C4-2B (cell line): ENCODE measurements around the gene GAS2L2.
A peak's percentile ranks its signal among the peaks of the same experiment; 100 is the strongest.

Experiments used
- H3K27ac ChIP-seq: fragments of 450-650 bp; 2 replicates; pipeline ENCODE4 v1.5.1; 2017
- ZFX ChIP-seq: fragments of 450-650 bp; IDR thresholded peaks from 2 replicates; pipeline ENCODE4 v1.6.1; 2017
- TF ChIP-seq, protein P1 (sequence below): fragments of 450-650 bp; conservative IDR thresholded peaks from 2 replicates; pipeline ENCODE4 v1.5.1; 2017; ENCODE audit warnings: mild to moderate bottlenecking

Gene GAS2L2

DNA sequence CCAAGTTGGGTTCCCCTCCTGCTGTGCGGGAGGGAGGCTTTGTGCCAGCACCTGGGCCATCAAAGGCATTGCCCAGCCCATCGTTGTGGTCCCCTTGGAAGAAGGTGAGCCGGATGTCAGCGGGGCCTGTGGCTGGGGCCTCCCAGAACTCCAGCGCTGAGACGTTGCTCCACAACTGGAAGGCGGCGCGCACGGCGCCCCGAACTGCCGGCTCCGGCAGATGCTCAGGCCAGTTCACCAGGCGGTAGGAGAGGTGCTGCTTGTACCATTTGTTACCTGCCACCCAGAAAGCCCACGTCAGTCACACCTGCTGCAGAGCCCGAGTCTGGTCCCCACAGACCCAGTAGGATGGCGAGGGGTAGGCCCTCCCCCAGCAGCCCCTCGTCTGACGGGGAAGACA is 20.1 kb upstream of the GAS2L2 start:
- H3K27ac ChIP-seq = no peak overlapping the region
- TF ChIP-seq, protein P1, sequence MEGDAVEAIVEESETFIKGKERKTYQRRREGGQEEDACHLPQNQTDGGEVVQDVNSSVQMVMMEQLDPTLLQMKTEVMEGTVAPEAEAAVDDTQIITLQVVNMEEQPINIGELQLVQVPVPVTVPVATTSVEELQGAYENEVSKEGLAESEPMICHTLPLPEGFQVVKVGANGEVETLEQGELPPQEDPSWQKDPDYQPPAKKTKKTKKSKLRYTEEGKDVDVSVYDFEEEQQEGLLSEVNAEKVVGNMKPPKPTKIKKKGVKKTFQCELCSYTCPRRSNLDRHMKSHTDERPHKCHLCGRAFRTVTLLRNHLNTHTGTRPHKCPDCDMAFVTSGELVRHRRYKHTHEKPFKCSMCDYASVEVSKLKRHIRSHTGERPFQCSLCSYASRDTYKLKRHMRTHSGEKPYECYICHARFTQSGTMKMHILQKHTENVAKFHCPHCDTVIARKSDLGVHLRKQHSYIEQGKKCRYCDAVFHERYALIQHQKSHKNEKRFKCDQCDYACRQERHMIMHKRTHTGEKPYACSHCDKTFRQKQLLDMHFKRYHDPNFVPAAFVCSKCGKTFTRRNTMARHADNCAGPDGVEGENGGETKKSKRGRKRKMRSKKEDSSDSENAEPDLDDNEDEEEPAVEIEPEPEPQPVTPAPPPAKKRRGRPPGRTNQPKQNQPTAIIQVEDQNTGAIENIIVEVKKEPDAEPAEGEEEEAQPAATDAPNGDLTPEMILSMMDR = no peak

DNA sequence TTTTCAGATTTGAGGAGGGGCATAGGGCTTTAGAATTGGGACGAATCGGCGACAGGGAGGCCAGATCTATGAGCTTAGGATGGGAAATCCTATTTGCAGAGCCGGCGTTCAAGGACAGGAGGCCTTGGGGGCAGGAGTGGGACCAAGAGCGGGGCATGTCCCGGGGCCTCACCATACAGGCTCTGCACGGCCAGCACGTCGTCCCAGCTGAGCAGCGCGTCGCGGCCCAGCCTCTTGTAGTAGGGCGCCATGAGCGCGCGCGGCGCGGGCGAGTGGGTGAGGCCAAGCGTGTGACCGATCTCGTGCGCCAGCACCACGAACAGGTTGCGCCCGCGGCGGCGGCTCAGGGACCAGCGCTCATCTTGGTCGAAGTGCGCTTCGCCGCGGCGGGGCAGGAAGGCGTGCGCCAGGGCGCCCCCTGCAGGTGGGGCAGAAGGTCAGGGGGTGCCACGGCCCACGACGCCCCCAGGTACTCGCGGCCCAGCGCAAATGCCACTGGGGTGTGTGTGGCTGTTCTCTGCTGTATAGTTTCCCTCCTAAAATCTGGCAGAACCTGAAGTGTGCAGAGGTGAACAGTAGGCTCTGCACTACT is 17.0 kb upstream of the GAS2L2 start:
- TF ChIP-seq, protein P1 = no peak; the same call in 1 of the 2 replicates
- no peak for TF ChIP-seq ZFX
- no peak overlapping the region for H3K27ac ChIP-seq

DNA sequence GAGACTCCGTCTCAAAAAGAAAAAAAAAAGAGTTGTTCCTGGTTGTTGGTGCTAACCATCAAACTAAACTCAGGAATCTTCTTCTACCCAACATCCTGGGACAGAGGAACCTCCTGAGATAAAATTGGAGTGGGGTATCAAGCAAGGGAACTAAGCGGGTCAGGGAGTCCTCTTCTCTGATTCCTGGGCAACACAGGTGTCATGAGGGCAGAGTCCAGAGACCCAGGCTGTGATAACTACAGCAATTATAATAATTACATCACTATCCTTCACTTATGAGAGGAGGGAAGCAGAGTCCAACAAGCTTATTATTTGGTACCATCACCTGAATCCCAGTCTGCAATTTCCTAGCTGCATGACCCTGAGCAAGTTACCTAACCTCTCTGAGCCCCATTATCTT is 15.8 kb upstream of the GAS2L2 start:
- TF ChIP-seq ZFX = no peak
- TF ChIP-seq, protein P1 = no peak
- H3K27ac ChIP-seq = no peak overlapping the region

DNA sequence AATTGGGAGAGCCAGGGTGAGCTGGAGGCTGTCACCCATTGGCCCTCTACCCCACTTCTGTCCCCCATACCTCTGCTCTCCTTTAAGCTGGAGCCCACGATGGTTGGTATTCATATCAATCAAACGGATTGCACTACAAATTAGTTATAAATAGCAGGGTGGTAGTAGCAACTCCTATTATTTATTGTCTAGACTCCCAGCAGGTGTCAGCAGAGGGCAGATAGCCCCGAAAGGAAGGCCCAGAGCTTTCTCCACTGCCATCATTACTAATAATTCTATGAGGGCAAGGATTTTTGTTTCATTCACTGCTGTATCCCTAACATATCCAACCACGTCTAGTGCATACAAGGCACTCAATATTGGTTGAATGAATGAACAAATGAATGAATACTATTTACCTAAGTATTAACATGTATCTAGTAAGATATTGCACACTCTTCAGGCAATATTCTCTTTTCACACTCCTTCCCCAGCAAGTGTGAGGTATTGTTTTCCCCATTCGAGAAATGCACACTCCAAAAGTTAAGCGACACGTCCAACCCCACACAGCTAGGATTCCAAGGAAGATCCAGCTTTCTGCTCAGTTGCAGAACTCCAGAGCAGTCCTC is 14.0 kb upstream of the GAS2L2 start:
- H3K27ac ChIP-seq = no peak overlapping the region
- no peak for TF ChIP-seq ZFX
- TF ChIP-seq, protein P1 = peak; percentile 83

DNA sequence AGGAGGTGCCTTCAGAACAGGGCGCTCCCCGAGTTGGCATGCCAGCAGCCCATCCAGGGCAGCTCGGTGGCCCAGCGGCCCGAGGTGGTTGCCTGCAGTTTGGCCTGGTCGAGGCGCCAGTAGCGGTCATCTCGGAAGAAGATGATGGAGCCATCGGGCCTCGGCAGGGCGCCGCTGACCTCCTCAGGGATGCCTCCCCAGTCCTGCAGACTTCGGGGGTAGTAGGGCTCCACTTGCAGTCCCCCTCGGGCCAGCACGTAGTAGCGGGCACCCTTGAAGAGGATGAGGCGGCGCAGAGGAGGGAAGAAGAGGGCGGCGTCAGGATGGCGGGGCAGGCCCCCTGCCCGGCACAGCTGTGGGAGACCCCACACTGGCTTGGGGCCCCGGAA is 13.4 kb upstream of the GAS2L2 start:
- TF ChIP-seq, protein P1 = no peak
- no peak for TF ChIP-seq ZFX
- no peak overlapping the region for H3K27ac ChIP-seq

DNA sequence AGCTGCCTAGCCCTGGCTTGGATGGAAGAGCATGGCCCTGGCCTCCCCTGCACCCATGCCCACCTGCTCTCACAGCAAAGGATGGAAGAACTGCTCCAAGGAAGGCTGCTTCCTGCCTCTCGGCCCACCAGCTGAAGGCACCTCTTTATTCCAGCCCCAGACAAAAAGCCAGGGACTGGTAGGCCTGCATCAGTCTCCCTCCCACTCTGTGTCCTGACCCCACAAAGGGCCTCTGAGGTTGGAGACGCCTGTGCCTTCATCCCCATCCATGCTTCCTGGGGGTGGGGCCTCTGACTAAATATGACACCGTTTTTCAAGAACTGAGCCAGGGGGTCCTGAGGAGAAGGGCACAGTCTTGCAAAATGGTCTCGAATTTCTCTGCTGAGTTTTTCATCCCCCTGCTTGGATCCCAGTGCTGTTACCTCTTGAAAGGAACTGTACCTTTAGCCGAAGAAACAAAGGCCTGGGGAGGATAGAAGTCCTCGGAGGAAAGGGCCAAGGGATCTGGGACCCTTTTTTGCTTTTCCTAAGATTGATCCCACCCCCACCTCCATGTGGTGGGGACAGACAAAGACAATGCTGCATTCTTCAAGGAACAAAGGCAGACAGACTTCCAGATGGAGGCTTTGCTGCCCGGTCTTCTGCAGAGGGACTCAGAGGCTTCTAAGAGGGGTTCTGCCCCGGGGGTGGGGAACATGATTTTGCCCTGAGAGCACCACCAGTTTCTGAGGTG is 12.9 kb upstream of the GAS2L2 start:
- H3K27ac ChIP-seq = no peak overlapping the region
- TF ChIP-seq, protein P1 = no peak
- TF ChIP-seq ZFX = no peak

DNA sequence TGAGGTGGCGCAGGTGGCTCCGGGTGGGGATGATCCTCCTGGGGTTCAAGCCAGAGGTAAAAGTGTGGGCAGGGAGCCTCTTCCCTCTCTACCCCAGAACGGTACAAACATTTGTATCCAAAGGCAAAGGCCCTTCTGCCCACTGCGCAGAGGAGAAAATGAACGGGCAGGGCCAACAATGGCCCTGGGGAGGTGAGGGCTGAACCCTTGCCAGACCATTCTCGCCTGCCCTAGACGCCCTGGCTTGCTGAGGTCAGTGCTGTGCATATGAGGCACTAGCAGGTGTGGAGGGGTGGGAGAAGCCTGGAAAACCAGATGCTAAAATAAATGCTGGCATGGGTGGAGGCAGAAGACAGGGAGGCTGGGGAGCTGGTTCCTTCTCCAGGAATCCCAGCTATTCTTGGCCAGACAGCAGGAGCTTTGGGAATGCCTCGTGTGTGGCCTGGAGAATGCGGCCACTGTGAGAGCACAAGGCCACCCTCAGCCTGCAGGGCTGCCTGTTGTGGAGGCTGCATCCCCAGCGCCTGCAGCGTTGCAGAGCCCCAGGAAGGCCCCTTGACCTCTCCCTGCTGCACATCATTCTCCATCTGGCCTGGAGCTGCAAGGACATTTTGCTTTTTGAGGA is 12.2 kb upstream of the GAS2L2 start:
- no peak overlapping the region for H3K27ac ChIP-seq
- TF ChIP-seq, protein P1 = no peak
- TF ChIP-seq ZFX = no peak
